Ramos (cell line): Measurements from ENCODE around the gene ADAM23.

Experiments
- in situ Hi-C: fragments of 300-500 bp; cut with MboI; formaldehyde crosslinking; loops from one replicate; pipeline ENCODE4 v1.14.3; 2022; ENCODE audit warnings: low sequenced_read_pairs; ENCODE audit not compliant: unreplicated experiment

Gene ADAM23

GRCh38 chr2:206627632-206628031 lies 184.3 kb downstream of the ADAM23 start:
- in situ Hi-C loops: no loop called here

- in situ Hi-C loops: no loop called here
Measured at GRCh38 chr2:206631340-206631739, 188.0 kb downstream of the ADAM23 start.

GRCh38 chr2:206635015-206635414 lies 191.7 kb downstream of the ADAM23 start:
- in situ Hi-C loops: no loop called here

- in situ Hi-C loops: no loop called here
Measured at GRCh38 chr2:206639636-206640035, 196.3 kb downstream of the ADAM23 start.

GRCh38 chr2:206641226-206641625 lies 197.9 kb downstream of the ADAM23 start:
- in situ Hi-C loops: no loop called here

GRCh38 chr2:206642075-206643025 lies 199.0 kb downstream of the ADAM23 start, which contains the start of gene FAM237A:
Gene FAM237A (plus strand): TSS chr2:206642487. CDS start chr2:206644237, 1,750 bp downstream.
- in situ Hi-C loops: no loop called here

- in situ Hi-C loops: no loop called here
Measured at GRCh38 chr2:206647985-206648384, 204.7 kb downstream of the ADAM23 start.

GRCh38 chr2:206657087-206657486 lies 213.8 kb downstream of the ADAM23 start:
- in situ Hi-C loops: no loop called here

- in situ Hi-C loops: no loop called here
Measured at GRCh38 chr2:206665251-206665650, 221.9 kb downstream of the ADAM23 start.
